Measurements from ENCODE around the gene TCF7L1.
"Not testable (repeated sequence)": the region's sequence is repeated elsewhere in the genome, so short reads cannot be mapped to it uniquely, and the experiment has no call there.

The TCF7L1 gene

DNA sequence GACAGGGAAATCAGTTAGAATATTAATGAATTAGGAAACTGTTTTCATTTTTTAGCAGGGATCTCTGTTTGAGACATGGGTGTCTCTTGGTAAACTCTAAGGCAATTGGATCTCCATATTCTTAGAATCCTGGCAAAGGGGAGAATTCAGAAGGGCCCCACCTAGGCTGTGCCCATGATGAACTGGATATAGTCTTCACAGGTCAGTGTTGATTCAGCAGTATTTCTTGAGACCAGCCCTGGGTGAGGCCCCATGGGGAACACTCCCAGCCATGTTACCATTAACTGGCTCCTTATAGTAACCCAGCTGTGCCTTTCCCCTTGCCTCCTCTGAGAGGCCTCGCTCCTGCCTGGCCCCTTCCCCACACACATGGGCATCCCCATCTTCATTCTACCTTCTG lies 76.7 kb downstream of the TCF7L1 start:
- no peak overlapping the region for H3K4me3 ChIP-seq (ENCODE audit: low read depth, low read length)

GRCh38 chr2:85210511-85210910 lies 77.3 kb downstream of the TCF7L1 start:
- TF ChIP-seq CTCF (IDR thresholded peaks at IDR 0.05; ENCODE audit: borderline replicate concordance, insufficient read depth, low read depth, low read length): no peak

More for the DNA sequence above, 76.7 kb downstream of the TCF7L1 start:
- TF ChIP-seq CTCF (IDR thresholded peaks at IDR 0.05; ENCODE audit: borderline replicate concordance, insufficient read depth, low read depth, low read length): no peak

GRCh38 chr2:85211606-85212005 lies 78.4 kb downstream of the TCF7L1 start:
- H3K4me3 ChIP-seq (ENCODE audit: low read depth, low read length): not testable (repeated sequence)

More at GRCh38 chr2:85210511-85210910, 77.3 kb downstream of the TCF7L1 start:
- H3K4me3 ChIP-seq (ENCODE audit: low read depth, low read length): no peak overlapping the region

GRCh38 chr2:85212841-85213240 lies 79.6 kb downstream of the TCF7L1 start:
- TF ChIP-seq CTCF (IDR thresholded peaks at IDR 0.05; ENCODE audit: borderline replicate concordance, insufficient read depth, low read depth, low read length): no peak
- H3K4me3 ChIP-seq (ENCODE audit: low read depth, low read length): no peak overlapping the region

DNA sequence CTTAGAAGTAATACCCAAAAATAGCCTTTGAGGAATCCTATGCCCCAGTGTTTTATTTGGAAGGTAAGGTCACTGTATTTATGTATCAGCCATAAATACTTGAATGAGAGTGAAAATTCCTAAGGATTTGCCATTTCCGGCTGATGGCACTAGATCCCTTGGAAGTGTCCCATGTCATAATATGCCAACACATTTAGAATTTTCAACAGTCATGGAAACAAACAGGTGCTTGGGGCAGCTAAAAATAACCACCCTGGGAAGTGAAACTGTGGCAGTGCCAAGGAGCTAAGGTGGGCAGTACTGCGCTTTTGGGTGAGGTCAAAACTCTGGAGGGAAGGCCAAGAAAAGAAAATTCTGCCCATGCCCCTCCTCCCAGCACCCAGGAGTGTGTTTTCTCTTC lies 80.2 kb downstream of the TCF7L1 start:
- TF ChIP-seq CTCF (IDR thresholded peaks at IDR 0.05; ENCODE audit: borderline replicate concordance, insufficient read depth, low read depth, low read length): no peak

DNA sequence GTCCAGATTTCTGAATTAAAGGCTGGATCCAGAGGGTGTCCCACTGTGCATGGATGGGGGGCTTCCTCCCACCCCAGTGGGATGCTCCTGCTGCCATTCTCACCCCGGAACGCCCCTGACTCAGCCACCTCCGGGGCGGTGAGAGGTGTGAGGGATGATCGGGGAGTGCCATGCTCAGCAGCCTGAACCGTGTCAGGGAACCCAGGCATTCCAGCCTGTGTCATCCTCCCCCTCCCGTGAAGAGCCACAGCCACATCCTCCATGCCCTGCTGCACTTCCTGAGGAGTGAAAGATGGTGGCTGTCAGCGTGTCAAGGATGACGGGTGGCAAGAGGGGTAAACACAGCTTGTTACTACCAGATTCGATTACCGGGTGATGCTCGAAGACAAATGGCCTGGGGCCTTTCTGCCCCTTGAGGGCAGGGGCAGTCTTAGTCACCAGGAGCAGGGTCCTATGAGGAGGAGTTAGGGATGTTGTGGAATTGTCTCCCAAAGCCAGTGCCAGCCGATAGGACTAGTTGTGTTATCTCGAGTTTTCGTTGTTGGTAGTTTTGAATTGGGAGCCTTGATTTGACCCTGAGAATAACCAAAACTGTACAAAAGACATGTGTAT lies 80.8 kb downstream of the TCF7L1 start:
- H3K4me3 ChIP-seq (ENCODE audit: low read depth, low read length): no peak overlapping the region
- no peak for TF ChIP-seq CTCF (IDR thresholded peaks at IDR 0.05; ENCODE audit: borderline replicate concordance, insufficient read depth, low read depth, low read length)

More for the DNA sequence above, 80.2 kb downstream of the TCF7L1 start:
- no peak overlapping the region for H3K4me3 ChIP-seq (ENCODE audit: low read depth, low read length)

- no peak overlapping the region for H3K4me3 ChIP-seq (ENCODE audit: low read depth, low read length)
- TF ChIP-seq CTCF (IDR thresholded peaks at IDR 0.05; ENCODE audit: borderline replicate concordance, insufficient read depth, low read depth, low read length): peak; percentile 35; the same call in 1 of the 2 replicates
Observed at GRCh38 chr2:85215081-85215447, 81.9 kb downstream of the TCF7L1 start.
